Peyer's patch (tissue), 4 donors: ENCODE measurements around the gene AFMID. TPM values are rescaled to one million over a fixed set of nuclear protein-coding genes. Genes with fewer than 3 reads are reported as not detected.

Experiments used
- DNase-seq, 3 donors: peaks; one replicate each; pipeline ENCODE4 v3.0.0-alpha.2; 2017 to 2019
- H3K27ac ChIP-seq, 4 donors: fragments of 200-600 bp; sonication (generic); one replicate each; pipeline ENCODE4 v1.5.1; 2016 to 2019
- H3K27me3 ChIP-seq, 2 donors: fragments of 200-600 bp; sonication (generic); one replicate each; pipeline ENCODE4 v1.5.1; 2019
- H3K36me3 ChIP-seq, 3 donors: fragments of 200-600 bp; sonication (generic); one replicate each; pipeline ENCODE4 v1.5.1; 2016 to 2019
- H3K4me1 ChIP-seq, 4 donors: fragments of 200-600 bp; sonication (generic); one replicate each; pipeline ENCODE4 v1.5.1; 2016 to 2019
- H3K4me3 ChIP-seq, 4 donors: fragments of 200-600 bp; sonication (generic); 1 replicate in 3 of 4; 2 replicates in 1 of 4; pipeline ENCODE4 v1.5.1; 2016 to 2019; ENCODE audit warnings: mild to moderate bottlenecking in 1 of 4
- H3K9me3 ChIP-seq, 4 donors: fragments of 200-600 bp; sonication (generic); one replicate each; pipeline ENCODE4 v1.5.1; 2016 to 2019; ENCODE audit warnings: mild to moderate bottlenecking in 1 of 4
- CTCF ChIP-seq, 6 experiments: fragments of 450-650 bp in 4 of 6; fragments of 200-600 bp in 2 of 6; sonication (generic) in 1 of 6; IDR thresholded peaks; one replicate each; pipeline ENCODE4 v1.5.1; 2017 to 2019; ENCODE audit warnings: antibody characterized with exemption in 6 of 6, mild to moderate bottlenecking in 3 of 6, moderate library complexity in 1 of 6
- POLR2A ChIP-seq, 2 donors: fragments of 450-650 bp; IDR thresholded peaks; one replicate each; pipeline ENCODE4 v1.5.1; 2017; ENCODE audit warnings: antibody characterized with exemption in 2 of 2, mild to moderate bottlenecking in 2 of 2, moderate library complexity in 2 of 2
- total RNA-seq, 4 donors: library from RNA; depleted of rRNA; stranded (reverse); fragments of >200 nt; gene quantifications; one replicate each; pipeline ENCODE4 v1.1.0, GENCODE V29; 2016

The AFMID gene
- total RNA-seq, 4 donors from 2014 or later = 28.2 to 98.2 (median 51.7) TPM

DNA sequence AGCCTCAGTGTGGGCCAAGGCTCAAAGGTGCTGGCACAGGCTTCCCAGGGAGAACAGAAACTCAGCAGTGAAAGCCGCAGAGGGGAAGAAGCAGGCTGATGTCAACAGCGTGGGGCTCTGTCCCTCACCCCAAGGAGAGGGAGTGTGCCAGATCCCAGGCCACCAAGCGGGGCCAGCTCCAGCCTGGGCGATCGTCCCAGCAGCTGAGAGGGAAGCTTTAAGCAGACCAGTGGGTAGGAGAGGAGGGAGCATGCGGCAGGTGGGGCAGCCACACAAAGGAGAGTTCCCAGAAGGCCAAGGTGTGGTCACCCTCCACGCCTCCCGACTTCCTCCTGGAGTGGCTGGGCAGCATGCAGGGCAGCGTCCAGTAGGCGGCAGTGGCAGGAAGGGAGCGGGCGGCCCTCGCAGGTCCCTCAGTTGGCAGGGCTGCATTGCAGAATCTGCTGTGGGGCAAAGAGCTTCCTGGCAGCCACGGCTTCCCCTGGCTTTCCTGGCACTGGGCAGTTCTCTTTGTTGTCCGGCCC is 12.8 kb upstream of the AFMID start:
- TF ChIP-seq CTCF (IDR thresholded peaks at IDR 0.05) = peak in 5 of 6 experiments; percentile 25 to 89 (median 83)
- TF ChIP-seq POLR2A (IDR thresholded peaks at IDR 0.05) = peak; percentile 31 to 54
- H3K27me3 ChIP-seq = no peaks in the 10 kb centered on the region
- no peaks in the 10 kb centered on the region for H3K9me3 ChIP-seq
- peak overlapping the region in 3 of 4 donors; percentile 3 to 25 (median 9) for H3K4me3 ChIP-seq
- peak; percentile 64 to 92 (median 89) for DNase-seq
- H3K4me1 ChIP-seq = peaks cover 9 to 77% (median 60%) of the 10 kb centered on the region in 4 donors
- H3K27ac ChIP-seq = peak overlapping the region; percentile 79 to 97 (median 88)
- H3K36me3 ChIP-seq = peaks cover 0 to 16% (median 0%) of the 10 kb centered on the region in 3 donors

- H3K27me3 ChIP-seq = no peaks in the 10 kb centered on the region
- peaks cover 0 to 16% (median 0%) of the 10 kb centered on the region in 3 donors for H3K36me3 ChIP-seq
- H3K9me3 ChIP-seq = no peaks in the 10 kb centered on the region
- DNase-seq = peak in 2 of 3 donors; percentile 67 to 76
- TF ChIP-seq CTCF (IDR thresholded peaks at IDR 0.05) (no peak), POLR2A (IDR thresholded peaks at IDR 0.05) (peak in 1 of 2 donors; percentile 5)
- H3K4me1 ChIP-seq = peaks cover 9 to 70% (median 53%) of the 10 kb centered on the region in 4 donors
- peak overlapping the region in 2 of 4 donors; percentile 3 to 25 for H3K4me3 ChIP-seq
- peak overlapping the region; percentile 79 to 97 (median 88) for H3K27ac ChIP-seq
Measured at GRCh38 chr17:78174870-78175642, 12.1 kb upstream of the AFMID start.

- Histone ChIP-seq H3K36me3 (peaks cover 0 to 14% (median 0%) of the 10 kb centered on the region in 3 donors), H3K9me3 (no peaks in the 10 kb centered on the region), H3K27me3 (no peaks in the 10 kb centered on the region), H3K4me1 (peaks cover 9 to 65% (median 52%) of the 10 kb centered on the region in 4 donors), H3K4me3 (no peak overlapping the region), H3K27ac (peak overlapping the region; percentile 79 to 97 (median 88))
- no peak for TF ChIP-seq CTCF (IDR thresholded peaks at IDR 0.05)
- no peak for TF ChIP-seq POLR2A (IDR thresholded peaks at IDR 0.05)
- no peak for DNase-seq
Measured at GRCh38 chr17:78175643-78175981, 11.6 kb upstream of the AFMID start.

- peak; percentile 83 to 92 (median 86) for DNase-seq
- H3K9me3 ChIP-seq = no peaks in the 10 kb centered on the region
- H3K27me3 ChIP-seq = no peaks in the 10 kb centered on the region
- TF ChIP-seq CTCF (IDR thresholded peaks at IDR 0.05) = peak; percentile 89 to 95 (median 92)
- no peak for TF ChIP-seq POLR2A (IDR thresholded peaks at IDR 0.05)
- H3K27ac ChIP-seq = peak overlapping the region in 1 of 4 donors; percentile 97
- H3K36me3 ChIP-seq = peaks cover 0 to 6% (median 0%) of the 10 kb centered on the region in 3 donors
- H3K4me3 ChIP-seq = no peak overlapping the region
- H3K4me1 ChIP-seq = peaks cover 9 to 55% (median 46%) of the 10 kb centered on the region in 4 donors
Measured at GRCh38 chr17:78176548-78177025, 10.6 kb upstream of the AFMID start.

GRCh38 chr17:78179372-78179771 is 7.8 kb upstream of the AFMID start:
- TF ChIP-seq CTCF (IDR thresholded peaks at IDR 0.05) = no peak
- Histone ChIP-seq H3K4me3 (no peak overlapping the region), H3K4me1 (peaks cover 0 to 32% (median 21%) of the 10 kb centered on the region in 4 donors), H3K36me3 (no peaks in the 10 kb centered on the region), H3K27ac (peak overlapping the region; percentile 59 to 80 (median 72)), H3K27me3 (no peaks in the 10 kb centered on the region), H3K9me3 (no peaks in the 10 kb centered on the region)
- peak in 1 of 3 donors; percentile 66 for DNase-seq
